Vagina (tissue), 2 donors: Measurements from ENCODE around the gene GRIK2.

ENCODE experiments used
- POLR2AphosphoS5 ChIP-seq, 2 donors: sonication (generic); formaldehyde crosslinking; IDR thresholded peaks; one replicate each; pipeline ENCODE4 v1.9.0; 2017; ENCODE audit warnings: antibody characterized with exemption in 2 of 2, mild to moderate bottlenecking in 2 of 2, low read depth in 1 of 2; ENCODE audit not compliant: insufficient read depth in 1 of 2
- TF ChIP-seq, protein P1 (sequence below), 3 experiments: fragments of 450-650 bp in 2 of 3; fragments of 200-600 bp in 1 of 3; sonication (generic) in 1 of 3; IDR thresholded peaks; one replicate each; pipeline ENCODE4 v1.5.1; 2017 to 2019; ENCODE audit warnings: antibody characterized with exemption in 3 of 3, mild to moderate bottlenecking in 2 of 3, moderate library complexity in 2 of 3

DNA sequence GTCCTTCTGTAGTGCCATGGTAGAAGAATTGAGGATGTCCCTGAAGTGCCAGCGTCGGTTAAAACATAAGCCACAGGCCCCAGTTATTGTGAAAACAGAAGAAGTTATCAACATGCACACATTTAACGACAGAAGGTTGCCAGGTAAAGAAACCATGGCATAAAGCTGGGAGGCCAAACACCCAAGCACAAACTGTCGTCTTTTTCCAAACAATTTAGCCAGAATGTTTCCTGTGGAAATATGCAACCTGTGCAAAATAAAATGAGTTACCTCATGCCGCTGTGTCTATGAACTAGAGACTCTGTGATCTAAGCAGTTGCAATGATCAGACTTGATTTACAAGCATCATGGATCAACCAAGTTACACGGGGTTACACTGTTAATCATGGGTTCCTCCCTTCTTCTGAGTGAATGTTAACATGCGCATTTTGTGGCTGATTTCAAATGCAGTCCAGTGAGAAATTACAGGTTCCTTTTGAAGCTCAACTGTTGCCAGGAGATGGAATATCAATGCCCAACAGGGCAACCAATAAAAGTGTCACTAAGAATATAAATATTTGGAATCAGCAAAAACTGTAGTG lies 674.9 kb downstream of the GRIK2 start:
- TF ChIP-seq, protein P1, sequence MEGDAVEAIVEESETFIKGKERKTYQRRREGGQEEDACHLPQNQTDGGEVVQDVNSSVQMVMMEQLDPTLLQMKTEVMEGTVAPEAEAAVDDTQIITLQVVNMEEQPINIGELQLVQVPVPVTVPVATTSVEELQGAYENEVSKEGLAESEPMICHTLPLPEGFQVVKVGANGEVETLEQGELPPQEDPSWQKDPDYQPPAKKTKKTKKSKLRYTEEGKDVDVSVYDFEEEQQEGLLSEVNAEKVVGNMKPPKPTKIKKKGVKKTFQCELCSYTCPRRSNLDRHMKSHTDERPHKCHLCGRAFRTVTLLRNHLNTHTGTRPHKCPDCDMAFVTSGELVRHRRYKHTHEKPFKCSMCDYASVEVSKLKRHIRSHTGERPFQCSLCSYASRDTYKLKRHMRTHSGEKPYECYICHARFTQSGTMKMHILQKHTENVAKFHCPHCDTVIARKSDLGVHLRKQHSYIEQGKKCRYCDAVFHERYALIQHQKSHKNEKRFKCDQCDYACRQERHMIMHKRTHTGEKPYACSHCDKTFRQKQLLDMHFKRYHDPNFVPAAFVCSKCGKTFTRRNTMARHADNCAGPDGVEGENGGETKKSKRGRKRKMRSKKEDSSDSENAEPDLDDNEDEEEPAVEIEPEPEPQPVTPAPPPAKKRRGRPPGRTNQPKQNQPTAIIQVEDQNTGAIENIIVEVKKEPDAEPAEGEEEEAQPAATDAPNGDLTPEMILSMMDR (IDR thresholded peaks at IDR 0.05) = no peak
- no peak for TF ChIP-seq POLR2AphosphoS5 (IDR thresholded peaks at IDR 0.05; ENCODE audit: insufficient read depth in 1 of 2, low read depth in 1 of 2)
